HS-5 (cell line): Measurements from ENCODE around the gene NCAPG2.

Source experiments
- DNase-seq: peaks from one replicate; pipeline ENCODE4 v3.0.0-alpha.2; 2012; ENCODE audit warnings: low read depth

NCAPG2 gene

GRCh38 chr7:158704524-158705233, at the start of gene NCAPG2:
NCAPG2 (minus strand) TSS chr7:158704804; CDS start chr7:158701899, 2,905 bp downstream.
- DNase-seq = peak; percentile 74

DNA sequence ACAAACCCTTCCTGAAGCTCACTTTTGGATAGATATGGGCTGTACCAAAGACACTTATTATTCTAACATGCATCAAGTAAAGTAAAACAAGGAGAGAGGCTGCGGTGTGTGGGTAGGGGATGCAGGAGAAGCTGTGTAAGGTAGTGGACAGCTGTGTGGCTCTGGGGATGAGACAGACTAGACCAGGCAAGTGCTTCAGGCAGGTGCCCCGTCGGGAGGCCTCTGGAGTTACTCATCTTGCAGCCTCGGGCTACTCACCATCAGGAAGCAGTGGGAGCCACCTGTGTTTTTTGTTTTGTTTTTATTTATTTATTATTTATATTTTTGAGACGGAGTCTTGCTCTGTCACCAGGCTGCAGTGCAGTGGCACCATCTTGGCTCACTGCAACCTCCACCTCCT, 49.3 kb upstream of the NCAPG2 start:
- DNase-seq = no peak

GRCh38 chr7:158751751-158752150, 47.1 kb upstream of the NCAPG2 start:
- no peak for DNase-seq

GRCh38 chr7:158751199-158751598, 46.6 kb upstream of the NCAPG2 start:
- DNase-seq = no peak

GRCh38 chr7:158750702-158751101, 46.1 kb upstream of the NCAPG2 start:
- no peak for DNase-seq

DNA sequence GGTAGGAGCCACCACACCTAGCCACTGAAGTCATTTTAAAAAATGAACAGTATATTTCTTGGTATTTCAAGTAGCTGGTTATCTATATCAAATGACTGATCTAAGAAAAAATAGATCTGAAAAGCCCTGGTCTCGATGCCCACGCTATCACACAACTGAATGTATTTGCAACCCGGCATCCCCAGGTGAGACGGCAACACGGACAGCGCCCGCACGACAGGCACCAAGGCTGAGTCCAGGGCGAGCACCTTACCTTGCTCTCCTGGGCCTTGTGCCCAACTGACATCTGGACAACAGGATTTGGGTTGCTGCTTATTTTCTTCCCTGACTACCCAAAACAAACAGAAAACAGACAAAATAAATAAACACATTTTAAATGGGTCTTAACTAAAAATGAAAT, 44.8 kb upstream of the NCAPG2 start:
- no peak for DNase-seq

- DNase-seq = no peak
Measured at GRCh38 chr7:158748335-158748734, 43.7 kb upstream of the NCAPG2 start.

DNA sequence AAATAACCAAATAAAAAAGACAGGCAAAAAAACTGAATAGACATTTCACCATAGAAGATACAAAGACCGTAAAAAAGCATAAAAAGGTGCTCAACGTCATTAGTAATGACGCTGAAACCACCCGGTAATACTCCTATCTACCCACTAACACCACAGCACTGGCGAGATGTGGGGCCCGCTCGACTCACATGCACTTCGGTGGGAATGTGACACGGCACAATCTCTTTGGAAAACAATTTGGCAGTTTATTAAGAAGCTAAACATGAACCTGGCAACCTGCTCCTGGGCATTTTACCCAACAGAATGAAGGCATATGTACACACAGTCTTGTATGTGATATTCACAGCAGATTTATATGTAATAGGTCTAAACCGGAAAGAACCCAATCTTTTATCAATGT, 42.8 kb upstream of the NCAPG2 start:
- DNase-seq = no peak

- no peak for DNase-seq
Measured at GRCh38 chr7:158746957-158747356, 42.4 kb upstream of the NCAPG2 start.

DNA sequence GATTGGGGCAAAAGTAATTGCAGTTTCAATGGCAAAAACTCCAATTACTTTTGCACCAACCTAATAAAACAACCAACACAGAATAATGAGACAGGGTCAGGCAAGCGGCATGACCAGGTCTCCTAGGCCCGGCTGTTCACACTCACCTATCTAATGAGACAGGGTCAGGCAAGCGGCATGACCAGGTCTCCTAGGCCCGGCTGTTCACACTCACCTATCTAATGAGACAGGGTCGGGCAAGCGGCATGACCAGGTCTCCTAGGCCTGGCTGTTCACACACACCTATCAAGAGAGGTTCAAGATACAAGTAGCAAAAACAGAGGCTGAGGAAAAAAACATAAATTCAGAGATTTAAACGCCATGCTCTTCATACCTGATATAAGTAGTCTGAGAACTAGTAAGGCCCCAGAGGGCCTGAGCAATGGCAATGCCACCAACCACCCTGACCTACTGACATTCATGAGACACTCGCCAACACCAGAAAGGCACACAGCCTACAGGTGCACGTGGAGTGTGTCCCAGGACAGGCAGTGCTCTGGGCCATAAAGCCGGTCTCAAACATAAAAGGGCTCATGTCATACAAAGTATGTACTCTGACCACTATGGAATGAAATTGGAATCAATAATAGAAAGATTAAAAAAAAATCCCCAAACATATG, 40.6 kb upstream of the NCAPG2 start:
- no peak for DNase-seq

DNA sequence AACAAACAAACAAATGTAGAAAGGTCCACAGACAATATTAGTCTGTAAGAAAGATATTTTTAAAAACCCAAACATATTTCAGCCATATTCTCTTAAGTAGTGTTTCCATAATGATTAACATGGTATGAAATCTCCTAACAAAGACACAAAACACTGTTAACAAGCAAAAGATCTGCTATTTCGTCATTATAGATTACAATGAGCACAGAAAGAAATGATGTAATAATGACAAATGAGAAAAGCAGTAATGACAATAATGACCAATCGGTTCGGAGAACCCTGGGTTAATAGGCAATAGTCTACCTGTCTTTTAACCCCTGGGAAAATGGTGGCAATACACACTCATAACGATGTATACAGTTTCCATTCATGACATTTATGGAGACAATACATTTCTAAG, 39.5 kb upstream of the NCAPG2 start:
- no peak for DNase-seq

DNA sequence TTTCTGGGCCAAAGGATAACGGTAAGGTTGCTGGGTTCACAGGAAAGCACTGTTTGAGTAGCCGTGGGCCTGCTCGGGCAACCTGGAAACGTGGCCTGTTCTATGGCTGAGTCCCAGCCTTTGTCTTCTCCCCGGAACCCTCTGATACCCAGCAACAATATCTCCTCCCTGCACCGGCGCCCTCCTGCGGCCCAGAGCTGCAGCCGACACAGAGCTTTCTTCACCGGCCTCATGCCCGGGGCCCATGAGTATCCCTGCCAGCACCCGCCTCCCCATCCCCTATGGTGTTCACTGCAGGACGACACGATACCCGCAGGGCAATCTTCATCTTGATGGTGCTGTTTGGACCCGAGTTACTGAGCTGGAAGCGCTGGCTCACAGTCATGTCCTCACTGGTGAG, 38.6 kb upstream of the NCAPG2 start:
- DNase-seq = no peak

DNA sequence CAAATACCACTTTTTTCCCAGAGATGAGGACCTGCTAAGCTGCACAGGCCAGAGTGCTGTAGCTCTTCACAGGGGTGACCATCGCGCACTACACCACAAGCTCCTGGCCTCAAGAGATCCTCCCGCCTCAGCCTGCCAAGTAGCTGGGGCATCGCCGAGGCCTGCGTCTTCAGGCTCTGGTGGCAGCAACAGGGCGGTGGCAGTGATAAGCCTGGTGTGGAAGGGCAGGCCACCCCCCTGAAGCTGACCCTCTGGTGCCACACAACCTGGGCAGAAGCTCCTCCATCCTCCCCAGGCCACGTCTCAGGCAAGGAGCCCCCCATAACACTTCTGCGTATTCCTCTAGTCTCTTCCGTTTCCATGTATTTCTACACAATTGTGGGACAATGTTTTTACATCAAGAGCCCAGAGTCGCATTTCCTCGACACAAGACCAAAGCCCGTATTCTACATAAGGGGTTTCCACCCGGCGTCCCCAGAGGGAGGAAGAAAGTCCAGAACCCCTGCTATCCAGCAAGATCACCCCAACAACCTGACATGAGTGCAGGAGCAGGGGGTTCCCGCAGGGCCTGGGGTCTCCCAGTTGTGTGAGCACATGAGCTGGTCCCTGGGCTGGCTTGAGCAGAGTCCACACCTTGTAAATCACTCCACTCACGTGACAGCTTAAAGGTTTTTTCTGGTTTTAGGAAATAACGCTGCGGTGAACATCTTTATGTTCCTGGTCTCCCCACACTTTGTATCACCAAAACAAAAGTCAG, 37.6 kb upstream of the NCAPG2 start:
- no peak for DNase-seq

GRCh38 chr7:158741294-158741666, 36.7 kb upstream of the NCAPG2 start:
- DNase-seq = no peak

DNA sequence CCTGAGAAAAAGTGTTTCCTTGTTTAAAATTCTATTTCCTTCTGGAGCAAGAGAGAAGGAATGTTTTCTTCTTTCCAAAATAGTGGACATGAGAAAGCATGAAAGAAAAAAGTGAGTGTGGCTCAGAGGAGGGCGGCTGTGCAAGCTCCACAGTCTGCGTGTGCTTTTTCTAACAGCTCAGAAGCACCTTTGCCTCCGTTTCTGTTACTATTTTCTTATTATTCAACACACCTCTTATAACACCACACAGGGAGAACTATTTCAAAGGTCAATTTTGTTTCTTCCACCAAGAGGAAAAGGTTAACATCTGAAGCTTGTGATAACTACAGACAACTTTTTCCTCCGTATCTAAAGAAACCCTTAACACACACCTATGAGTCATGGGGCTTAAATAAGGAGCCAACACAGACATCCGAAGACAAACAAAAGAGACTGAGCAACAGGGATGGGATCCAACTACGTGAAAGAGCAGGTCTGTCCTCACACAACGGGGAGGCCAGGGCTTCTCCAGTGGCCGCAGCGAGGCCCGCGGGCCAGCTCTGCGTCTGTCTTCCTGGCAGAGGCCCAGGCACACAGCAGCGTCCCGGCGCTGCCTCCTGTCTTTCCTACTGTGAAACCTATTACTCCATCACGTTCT, 36.2 kb upstream of the NCAPG2 start:
- DNase-seq = no peak

GRCh38 chr7:158740013-158740656, 35.5 kb upstream of the NCAPG2 start:
- peak; percentile 35 for DNase-seq

DNA sequence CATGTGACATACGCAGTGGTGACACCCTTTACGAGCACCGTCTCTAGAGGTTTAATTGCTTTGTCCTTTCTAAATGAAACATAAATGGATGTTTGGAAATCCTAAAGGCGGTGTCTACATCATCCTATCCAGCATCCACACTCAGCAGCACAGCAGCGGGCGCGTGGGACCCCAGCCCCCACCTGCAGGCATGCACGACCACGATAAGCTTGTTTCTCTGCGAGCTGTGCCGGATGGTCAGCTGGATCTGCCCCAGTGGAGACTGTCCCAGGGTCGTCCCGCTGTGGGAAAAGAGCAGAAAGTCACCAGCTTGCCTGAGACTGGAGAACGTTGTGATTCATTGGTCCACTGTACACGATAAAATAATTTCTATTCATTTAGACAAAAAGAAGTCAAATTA, 34.2 kb upstream of the NCAPG2 start:
- DNase-seq = no peak

DNA sequence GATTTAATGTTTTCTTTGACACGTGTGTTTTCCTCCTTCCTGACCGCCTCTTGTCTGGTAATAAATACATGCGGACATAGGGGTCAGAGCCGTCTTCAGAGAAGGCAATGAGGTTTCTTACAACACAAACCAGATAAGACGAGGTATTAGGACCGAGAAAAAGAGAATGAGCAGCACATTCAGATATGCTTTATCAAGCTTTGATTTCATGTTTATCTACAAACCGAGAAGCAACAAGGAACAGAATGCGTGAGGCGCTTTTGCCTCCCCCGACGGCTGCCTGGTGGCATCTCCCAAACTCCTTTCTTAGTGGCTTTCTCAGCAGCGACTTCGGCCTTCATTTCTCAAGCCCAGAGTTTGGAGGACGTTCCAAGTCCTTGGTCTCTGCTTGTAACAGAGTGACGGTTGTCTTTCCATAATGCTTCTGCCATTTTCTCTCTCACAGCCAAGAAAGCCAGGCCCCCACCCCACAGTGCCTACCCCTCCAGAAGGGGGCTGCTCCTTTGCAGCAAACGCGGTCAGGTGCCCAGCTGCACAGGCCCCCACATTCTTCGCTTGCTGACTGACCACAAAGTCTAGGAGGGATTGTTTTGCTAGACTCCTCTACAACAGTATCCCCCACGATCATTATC, 32.6 kb upstream of the NCAPG2 start:
- DNase-seq = no peak

- no peak for DNase-seq
Measured at GRCh38 chr7:158735935-158736334, 31.3 kb upstream of the NCAPG2 start.

DNA sequence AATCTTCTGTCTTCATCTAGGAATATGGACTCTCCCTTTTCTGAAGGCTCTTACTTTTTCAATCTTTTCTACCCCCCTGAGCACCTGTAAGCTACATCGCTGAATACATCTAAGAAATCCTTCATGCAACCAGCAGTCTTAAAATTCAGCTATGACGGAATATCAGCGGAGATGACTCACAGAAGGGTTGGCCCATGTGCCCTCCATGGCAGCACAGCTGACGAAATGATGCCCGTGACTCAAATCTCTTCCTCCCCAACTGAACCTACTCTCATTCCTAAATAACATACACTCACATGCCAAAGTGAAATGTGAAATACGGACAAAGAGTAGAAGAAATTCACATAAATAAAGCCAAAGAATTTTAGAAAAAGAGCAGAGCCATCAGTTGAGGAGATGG, 30.3 kb upstream of the NCAPG2 start:
- peak; percentile 68 for DNase-seq

- no peak for DNase-seq
Measured at GRCh38 chr7:158733775-158734494, 29.3 kb upstream of the NCAPG2 start.
